NCI-H1092 (cell line): ENCODE data around the gene CAMTA1.

Experiments
- DNase-seq: peaks from one replicate; lab custom pipeline; 2025; lab: John Stamatoyannopoulos, UW

Gene CAMTA1

DNA sequence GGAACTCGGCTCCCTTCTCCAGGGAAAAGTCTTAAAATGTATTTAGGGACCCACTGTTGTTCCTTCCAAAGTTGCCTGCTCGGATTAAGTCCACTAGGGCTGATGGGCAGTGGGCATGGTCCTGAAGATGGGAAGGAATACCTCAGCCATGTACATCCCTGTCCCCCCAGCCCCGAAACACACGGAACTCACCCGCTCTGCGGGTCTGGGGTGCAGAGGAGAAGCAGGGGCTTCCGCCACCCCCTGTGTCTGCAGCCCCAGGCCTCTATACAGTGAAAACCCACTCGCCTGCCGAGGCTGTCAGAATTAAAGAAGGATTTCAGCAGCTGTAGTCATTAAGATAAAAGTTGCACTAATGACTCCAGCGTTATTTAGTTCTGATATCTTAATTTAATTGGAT is 773.2 kb downstream of the CAMTA1 start:
- no peak for DNase-seq

DNA sequence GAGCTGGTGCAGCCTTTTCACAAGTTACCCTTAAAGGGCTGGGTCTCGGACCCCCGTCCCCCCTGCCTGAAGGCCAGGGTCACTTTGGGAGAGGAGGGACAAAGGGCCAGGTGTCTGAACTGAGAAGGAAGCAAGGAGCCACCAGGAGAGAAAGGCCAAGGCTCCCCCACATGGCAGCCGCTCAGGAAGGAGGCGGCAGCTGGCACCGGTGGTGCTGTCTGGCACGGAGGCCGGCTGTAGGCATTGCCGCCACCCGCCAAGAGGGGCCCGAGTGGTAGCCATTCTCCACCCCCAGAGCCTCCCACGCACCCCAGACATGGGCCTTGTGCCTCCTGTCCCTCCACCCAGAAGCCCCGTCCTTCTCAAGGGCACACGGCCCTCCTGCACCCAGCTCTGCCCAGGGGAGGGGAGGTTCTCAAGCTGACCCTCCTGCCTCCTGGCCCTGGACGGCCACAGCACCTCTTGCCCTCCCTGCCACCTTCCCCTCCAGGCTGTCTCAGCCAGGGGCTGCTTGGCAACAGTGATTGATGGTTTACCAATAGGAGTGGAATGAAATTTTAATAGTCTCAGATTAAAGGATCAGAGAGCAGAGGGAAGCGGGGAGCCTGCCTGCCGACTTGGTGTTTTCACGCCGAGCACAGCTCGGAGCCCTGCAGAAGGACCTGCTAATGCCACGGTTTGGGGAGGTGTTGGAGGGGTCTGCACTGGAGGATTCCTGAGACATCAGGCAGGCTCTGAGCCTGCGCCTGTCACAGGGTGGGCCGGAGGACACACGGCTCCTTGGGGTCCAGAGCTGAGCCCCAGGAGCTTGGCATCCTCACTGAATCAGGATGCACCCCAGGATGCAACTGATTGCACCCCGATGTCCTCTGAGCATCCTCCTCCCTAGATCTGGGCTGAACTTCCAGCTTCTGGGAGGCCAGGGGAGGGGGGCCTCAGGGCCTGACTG is 773.9 kb downstream of the CAMTA1 start:
- DNase-seq, result no peak

DNA sequence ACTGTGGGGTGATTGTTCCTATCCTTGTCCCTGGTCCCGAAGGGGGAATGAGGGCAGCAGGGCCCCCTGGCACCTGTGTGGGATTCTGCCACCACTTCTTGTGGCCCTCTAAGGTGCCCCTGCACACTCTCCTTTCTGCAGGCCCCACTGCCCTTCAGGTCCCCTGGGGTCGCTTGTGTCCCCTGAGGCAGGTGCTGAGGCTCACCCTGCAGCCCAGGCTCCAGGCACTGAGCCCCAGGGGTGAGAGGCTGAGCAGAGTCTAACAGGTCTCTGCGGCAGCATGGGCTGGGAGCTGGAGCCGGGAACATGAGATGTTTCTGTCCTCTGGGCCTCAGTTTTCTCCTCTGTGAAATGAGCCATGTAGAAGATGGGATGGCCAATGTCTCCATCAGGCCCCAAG is 774.9 kb downstream of the CAMTA1 start:
- DNase-seq, result no peak

DNA sequence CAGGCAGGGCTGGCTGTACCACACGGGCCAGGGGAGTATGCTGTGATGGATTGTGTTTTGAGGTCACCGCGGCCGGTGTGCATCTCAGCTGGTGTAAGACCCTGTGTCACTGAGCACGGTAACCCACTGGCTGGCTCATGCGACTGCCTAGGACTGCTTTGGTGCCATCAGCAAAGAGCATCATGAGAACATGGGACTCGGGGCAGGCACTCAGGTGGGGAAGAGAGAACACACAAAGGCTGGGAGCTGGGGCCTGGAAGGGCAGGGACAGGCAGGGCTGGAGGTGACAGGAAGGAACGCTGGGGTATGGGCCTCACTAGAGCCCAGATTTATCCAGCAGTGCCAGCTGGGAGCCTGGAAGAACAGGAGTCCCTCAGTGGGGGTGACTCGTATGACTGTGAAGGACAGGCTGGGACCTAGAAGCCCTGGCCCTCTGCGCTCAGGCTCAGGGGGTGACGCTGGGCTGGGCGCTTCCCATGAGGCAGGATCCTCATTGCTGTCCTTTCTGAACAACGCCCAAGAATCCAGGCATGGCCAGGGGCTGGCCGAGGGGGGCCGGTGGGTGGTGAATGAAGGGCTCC is 775.4 kb downstream of the CAMTA1 start:
- no peak for DNase-seq

DNA sequence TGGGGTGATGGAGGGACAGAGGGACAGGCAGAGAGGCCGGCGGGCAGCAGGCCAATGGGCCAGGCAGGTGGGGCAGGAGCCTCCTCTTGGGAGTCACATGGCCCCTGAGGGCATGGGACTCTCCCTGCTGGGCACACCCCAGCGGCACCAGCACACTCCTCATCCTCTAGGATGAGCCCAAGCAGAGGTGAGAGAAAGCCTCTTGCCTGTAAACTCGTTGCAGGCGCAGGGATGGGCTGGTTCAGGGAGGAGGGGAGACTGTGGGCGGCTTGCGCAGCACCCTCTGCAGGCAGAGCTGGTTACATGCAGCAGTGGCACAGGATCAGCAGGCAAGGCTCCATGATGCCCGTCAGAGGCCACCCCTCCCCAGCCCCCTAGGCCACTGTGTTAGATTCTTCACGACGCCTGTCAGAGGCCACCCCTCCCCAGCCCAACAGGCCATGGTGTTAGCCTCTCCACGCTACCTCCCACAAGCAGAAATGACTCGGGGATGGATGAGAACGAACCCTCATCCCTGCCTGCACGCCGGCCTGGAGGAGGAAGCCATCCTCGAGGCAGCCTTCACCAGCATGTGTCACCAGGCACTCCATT is 776.2 kb downstream of the CAMTA1 start:
- DNase-seq, result no peak

DNA sequence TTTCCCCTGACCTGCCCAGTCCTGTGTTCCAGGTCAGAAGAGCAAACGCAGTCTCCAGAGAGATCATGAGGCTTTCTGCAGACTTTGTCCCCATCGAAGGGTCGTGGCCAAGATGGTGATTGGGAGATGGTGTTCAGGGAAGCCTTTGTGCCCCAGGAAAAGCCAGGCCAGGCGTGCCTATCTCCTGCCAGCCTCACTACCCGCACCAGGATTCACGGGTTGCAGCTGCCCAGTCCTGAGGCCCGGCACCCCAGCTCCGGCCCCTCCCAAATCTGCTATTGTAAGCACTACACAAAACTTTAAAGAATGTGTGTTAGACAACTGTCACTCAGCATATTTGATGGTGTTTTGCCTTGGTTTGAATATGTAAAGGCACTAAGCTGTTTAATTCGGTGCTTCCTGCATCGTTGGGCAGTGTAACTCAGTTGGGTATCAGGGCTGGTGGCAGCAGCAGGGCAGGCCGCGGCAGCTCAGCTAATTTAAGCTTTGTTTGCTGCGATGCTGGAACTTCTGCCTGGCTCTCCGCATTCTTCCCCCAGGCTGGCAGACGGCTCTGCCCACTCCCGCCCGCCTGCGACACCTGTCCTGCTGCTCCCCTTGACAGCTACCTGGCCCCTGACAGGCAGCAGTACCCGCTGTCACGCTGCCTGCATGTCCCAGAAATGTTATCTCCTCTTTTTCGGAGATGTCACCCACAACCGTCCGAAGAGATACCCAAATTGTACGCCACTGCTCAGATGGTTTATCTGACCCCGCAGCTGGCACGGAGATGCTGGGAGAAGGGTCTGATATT is 776.9 kb downstream of the CAMTA1 start:
- no peak for DNase-seq

DNA sequence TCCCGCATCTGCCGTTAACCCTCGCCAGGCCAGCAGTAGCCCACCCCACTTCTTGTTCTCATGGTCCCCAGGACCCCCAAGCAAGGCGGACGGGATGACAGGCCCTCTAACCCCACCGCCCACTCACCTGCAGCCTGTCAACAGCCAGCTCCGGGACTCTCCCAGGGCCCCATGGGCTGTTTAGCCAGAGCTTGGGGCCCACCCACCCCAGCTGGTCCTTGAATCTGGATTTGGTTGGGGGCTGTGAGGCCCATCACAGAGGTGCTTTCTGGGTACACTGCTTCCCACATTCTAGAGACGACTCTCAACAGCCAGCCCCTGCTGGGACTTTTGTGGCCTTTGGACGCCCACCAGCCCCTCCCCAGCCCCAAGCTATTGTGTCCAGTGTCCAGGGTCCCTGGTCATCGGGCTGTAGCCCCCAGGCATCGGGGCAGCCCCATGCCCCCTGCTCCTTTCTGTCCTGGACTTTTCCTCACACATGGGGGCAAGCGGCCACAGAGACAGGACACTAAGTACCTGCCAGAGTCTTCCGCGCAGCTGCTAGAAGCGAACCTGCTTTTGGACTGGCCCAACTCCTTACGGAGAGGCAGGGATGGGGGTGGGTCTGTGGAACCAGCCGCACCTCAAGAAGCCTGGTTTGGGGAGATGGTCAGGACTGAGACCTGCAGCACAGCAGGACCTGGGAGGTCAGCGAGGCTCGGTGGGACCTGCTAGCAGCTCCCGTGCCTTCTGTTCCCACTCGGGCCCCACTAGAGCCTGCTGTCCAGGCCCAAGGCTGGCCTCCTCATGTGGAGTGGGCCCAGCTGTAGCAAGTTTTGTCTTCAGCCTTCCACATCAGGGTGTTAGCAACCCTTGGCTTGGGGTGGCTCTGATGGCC is 777.7 kb downstream of the CAMTA1 start:
- DNase-seq, result no peak

DNA sequence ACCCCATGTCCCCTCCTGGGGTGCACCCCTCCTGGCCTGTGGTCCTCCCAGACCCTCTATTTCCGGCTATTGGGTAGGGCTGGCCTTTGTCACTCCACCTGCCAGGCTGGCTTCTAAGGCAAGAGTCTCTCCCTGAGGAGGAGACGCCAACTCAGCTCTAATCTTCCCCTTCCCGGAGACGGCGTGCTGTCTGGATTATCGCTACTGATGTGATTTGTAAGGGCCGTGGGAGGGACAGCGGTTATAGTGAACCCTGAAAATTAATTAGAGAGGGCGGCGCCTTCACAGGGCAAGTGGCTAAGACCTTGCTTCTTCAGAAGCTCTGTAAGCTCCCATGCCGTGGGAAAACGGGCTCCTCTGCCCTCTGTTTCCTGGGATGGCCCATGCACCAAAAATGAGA is 778.9 kb downstream of the CAMTA1 start:
- DNase-seq, result no peak

DNA sequence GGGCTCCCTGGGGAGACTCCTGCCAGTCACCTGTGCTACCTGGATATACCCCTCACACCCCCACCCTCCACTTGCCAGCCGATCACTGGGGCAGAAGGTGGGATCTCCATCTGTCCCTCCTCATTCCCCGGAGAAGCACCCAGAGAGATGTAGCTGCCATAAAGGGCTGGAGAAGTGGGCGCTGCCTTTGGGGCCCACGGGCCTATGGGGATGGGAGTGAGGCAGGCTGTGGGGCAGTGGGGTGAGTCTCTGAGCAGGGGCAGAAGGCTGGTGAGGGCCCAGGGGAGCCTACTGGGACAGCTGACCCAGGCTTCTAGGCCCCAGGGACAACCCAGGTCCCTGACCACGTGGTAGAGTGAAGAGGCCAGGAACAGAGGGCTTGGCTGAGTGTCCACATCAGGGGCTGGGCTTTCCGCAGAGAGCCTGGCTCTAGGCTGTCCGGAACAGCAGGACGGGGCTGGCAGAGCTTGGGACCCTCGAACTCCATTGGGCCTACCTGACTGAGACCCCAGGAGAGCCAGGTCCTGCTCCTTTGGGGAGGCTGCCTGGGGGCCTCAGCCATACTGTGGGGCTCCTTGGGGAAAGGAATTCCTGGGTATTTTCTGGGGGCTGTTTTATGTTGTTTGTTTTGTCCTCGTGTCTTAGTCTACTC is 780.0 kb downstream of the CAMTA1 start:
- DNase-seq, result no peak

DNA sequence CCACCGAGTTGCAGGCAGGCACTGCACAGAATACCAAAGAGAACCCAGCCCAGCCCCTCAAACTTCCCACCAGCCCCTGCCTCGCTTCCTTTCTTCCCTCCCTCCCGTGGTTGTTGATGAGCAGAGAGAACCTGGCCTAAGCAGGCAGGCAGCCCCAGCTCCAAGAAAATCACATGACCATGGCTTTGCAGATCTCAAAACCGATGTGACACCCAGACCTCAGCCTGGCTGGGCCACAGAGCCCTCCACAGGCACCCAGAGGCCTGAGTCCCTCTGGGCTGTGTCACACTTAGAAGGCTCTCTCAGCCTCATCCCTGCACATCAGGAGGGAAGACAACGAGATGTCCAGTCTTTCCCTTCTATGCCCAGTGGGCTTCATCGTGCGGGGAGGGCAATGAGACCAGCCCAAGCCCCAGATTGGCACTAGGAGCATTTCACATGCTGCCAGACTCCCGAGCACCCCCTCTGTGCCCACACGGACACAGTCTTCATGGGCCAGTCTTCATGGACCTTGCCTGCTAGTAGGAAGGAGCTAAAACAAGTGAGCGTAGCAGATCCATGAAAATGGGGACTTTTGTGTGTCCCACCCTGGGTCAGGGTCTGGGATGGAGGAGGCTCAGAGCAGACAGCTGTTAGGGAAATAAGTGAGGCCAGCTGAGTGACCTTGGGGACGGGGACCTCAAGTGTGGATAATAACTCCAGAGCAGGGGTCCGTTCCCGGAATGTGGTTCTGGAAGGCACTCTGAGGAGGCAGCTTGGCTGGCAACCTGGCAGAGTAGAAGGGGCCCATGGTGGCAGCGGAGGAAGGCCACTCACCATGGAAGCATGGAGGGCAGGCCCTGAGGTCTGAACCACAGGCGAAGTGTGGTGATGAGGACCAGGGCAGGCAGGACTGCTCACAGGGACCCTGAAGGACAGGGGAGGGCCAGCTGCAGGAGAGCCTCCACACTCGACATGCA is 781.4 kb downstream of the CAMTA1 start:
- DNase-seq, result no peak

DNA sequence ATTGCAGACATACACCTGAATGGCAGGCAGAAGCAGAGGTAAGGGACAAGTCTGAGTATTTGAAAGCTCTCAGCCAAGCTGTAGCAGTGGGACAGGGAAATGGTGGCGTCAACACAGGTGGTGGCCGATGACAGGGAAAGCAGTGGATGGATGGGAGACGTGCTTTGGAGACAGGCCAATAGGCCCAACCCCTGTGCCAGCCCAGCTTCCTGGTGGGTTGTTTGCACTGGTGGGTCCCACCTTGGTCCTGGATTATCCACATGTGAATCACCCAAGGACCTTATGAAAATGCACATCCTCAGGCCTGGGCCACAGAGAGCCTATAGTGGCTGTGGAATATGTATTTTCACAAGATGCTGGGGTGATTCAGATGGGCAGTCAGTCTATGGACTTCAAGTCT is 782.1 kb downstream of the CAMTA1 start:
- DNase-seq, result no peak

DNA sequence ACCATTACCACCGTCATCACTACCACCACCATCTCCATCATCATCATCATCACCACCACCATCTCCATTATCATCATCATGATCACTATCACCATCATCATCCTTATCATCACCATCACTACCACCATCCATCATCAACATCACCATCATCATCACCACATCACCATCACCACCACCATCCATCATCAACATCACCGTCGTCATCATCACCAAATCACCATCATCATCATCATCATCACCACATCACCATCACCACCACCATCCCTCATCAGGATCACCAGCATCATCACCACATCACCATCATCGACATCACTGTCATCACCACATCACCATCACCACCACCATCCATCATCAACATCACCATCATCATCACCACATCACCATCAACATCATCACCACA is 782.8 kb downstream of the CAMTA1 start:
- DNase-seq, result no peak

DNA sequence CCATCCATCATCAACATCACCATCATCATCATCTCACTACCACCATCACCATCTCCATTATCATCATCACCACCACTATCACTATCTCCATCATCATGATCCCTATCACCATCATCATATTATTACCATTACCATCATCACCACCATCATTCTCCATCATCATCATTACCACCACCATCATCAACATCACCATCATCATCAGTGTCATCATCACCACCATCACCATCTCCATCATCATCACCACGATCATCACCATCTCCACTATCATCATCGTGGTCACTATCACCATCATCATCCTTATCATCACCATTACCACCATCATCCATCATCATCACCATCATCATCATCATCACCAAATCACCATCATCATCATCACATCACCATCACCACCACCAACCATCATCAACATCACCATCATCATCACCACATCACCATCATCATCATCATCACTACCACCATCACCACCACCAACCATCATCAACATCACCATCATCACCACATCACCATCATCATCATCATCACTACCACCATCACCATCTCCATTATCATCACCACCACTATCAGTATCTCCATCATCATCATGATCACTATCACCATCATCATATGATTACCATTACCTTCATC is 783.8 kb downstream of the CAMTA1 start:
- no peak for DNase-seq

DNA sequence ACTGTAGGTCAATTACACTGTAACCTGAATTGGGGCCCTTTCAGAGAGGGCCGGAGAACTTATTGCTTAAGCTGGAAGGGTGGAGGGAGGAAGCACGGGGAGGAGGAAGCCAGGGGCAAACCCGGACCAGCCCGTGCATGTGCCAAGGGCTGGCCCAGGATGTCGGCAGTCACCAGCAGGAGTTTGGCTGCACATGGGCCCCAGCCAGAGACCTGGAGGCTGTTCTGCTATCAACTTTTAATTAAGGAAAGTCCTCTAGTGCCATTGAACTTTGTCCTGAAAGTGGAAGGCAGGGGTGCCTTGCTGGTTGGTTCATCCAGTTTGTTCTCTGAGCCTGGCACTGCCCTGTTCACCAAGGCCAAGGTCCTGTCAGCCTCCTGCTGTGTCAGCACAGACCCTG is 785.1 kb downstream of the CAMTA1 start:
- DNase-seq, result no peak

DNA sequence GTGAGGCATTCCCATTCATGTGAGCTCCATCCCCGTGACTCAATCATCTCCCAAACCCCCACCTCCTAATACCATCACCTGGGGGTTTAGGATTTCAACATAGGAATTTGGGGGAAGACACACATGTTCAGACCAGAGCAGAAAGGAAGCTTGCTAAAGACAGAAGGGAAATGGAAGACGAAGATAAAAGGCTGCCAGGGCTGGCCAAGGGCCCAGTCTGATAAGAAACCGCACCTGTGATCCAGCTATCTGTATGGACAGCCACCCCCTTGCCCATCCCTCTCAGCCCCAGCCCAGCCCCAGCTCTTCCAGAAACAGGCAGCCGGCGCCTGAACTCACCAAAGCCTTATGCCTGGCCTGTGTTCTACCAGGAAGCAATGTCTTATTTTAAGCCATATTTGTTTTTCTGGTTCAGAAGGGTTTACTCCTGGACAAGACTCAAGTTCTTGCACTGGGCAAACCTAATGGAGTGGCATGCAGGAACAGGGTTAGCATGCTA is 787.4 kb downstream of the CAMTA1 start:
- no peak for DNase-seq

DNA sequence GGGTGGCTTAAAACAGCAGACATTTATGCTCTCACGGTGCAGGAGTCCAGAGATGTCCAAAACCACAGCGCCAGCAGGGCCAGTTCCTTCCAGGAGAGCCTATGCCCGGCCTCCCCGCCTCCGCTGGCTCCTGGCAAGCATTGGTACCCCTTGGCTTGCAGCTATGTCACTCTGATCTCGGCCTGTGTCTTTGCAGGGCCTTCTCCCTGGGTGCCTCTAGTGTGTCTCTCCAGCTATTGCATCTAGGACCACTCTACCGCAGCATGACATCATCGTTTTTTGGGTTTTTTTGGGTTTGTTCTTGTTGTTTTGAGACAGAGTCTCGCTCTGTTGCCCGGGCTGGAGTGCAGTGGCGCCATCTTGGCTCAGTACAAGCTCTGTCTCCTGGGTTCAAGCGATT is 788.2 kb downstream of the CAMTA1 start:
- DNase-seq, result no peak

DNA sequence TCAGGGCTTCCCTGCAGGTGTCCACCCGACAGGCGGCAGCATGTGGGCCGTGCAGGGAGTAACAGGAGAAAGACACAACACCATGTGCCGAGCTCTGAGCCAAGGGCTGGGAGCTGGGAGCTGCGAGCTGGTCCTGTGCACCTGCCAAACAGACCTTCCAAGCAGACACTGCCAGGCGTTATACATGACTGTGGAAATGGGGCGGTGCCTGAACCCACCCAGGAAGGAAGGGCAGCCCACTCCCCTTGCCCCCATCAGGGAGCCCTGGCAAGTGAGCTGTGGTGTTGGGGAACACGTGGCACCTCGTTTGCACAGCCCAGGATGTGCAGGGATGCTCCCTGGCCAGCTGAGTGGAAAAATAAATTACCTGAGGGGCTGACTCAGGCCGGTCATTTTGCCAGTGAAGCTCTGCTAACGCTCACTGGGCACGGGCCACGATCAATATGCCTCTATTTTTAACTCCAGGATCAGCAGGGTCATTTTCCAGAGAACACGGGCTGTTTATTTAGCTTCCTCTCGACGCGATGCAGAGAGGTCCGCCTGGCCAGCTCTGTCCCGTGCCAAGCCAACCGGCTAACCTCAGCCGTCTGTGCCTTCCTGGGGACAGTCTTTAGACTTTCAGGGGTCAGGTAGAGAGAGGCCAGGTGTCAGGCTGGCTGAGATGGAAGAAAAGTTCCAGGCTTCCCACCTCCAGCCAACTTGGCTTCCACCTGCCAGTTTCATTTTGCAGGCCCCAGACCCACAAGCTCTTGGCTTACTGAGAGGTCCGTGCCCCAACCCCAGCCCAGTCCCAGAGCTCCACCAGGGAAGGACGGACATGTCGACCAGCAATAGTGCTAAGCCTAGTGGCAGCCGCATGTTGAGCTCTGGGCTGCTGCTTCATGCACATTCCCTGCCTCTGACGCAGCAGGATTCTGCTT is 789.1 kb downstream of the CAMTA1 start:
- DNase-seq, result peak; percentile 62

DNA sequence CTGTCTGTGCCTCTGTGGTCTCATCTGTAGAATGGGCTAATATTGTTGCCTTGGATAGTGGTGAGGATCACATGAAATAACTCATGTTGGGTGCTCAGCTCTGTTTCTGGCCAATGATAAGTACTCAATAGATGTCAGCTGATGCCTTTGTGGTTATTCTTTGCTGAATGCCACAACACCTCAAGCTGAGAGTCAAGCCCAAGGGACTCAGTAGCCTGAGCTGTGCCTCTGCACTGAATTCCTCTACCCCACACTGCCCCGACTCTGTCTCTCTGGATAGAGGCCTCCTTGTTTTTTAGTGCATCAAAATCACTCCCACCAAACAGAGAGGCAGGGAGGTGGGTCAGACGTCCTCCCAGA is 789.8 kb downstream of the CAMTA1 start:
- DNase-seq, result no peak
